Erythroblast (primary cell): ENCODE measurements around the gene RRAGD.

Source experiments
- GATA1 ChIP-seq: IDR thresholded peaks from 2 replicates; pipeline ENCODE4 v1.6.1; 2011; ENCODE audit warnings: low read depth, mild to moderate bottlenecking, control low read depth, low read length, moderate library complexity
- POLR2A ChIP-seq: IDR thresholded peaks from 2 replicates; pipeline ENCODE4 v1.6.1; 2011; ENCODE audit warnings: mild to moderate bottlenecking, low read length

DNA sequence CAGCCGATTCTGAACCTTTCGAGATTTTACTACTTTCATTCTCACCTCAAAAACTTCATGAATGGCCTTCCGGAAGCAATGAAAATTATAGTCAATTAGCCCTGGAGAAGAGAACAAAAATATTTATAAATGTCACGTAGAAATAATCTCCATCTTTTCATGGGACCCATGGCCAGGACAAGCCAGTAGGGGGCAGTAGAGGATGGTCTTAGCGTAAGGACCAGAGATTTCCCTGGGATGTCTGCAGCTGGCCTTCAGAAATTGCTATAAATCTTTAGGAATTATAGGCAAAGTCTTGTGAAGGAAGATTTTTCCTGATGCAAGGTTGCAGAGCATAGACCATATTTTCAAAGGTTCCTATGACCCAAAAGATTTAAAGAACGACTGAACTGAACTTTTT is 44.0 kb downstream of the RRAGD start:
- no peak for TF ChIP-seq POLR2A
- TF ChIP-seq GATA1, result no peak
